Femur (tissue), 1 donor: ENCODE results near the gene NEK2.
A peak's percentile ranks its signal among the peaks of the same experiment; 100 is the strongest.
"Not testable (repeated sequence)": the region's sequence is repeated elsewhere in the genome, so short reads cannot be mapped to it uniquely, and the experiment has no call there.

Source experiments
- DNase-seq: peaks from one replicate; pipeline ENCODE4 v3.0.0-alpha.2; 2017

NEK2 gene

GRCh38 chr1:211693911-211694310, 18.5 kb upstream of the NEK2 start:
- DNase-seq, result not testable (repeated sequence)

DNA sequence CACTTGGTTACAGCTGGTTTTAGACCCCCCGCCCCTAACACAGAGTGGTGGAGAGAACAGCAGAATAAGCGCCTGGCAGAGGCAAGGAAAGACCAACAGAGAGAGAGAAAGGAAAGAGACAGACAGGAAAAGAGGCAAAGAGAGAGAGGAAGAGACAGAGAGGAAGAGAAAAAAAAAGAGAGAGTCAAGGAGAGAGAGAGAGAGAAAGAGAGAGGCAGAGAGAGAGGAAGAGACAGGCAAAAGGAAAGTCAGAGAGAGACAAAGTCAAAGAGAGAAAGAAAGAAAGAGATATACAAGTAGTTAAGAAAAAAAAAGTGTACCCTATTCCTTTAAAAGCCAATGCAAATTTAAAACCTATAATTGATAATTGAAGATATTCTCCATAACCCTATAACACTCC, 13.0 kb upstream of the NEK2 start:
- no peak for DNase-seq

GRCh38 chr1:211687462-211688215, 12.2 kb upstream of the NEK2 start:
- no peak for DNase-seq

GRCh38 chr1:211685823-211686222, 10.4 kb upstream of the NEK2 start:
- no peak for DNase-seq

DNA sequence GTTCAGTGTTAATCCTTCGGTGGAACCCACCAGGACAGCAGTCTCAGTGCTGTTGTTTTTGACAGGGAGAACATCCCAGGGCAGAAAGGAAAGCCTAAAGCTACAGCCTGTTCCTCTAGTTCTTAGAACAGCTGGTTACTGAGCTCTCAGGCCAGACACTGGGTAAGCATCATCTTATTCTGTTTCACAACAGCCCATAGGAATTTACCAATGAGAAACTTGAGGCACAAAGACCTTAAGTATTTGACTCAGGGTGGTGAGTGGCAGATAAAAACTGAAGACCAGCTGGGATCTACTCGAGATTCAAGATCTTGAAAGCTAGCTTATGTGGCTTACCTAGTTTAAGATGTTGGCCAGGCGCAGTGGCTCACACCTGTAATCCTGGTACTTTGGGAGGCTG, 9.4 kb upstream of the NEK2 start:
- no peak for DNase-seq

- DNase-seq, result no peak
Observed at GRCh38 chr1:211684331-211684730, 8.9 kb upstream of the NEK2 start.

- no peak for DNase-seq
Observed at GRCh38 chr1:211683396-211684297, 8.2 kb upstream of the NEK2 start.

DNA sequence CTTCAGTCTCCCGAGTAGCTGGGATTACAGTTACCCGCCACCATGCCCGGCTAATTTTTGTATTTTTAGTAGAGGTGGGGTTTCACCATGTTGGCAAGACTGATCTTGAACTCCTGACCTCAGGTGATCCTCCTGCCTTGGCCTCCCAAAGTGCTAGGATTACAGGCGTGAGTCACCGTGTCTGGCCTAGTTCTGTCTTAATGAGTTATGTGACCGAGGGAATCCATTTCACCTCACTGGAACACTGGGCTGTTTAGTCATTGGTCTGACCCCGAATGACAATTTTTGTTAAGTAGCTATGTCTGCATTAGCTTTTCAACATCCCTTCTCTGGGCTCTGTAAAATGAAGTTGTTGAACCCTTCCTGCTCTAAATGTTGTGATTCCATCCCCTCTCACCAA, 6.8 kb upstream of the NEK2 start:
- DNase-seq, result not testable (repeated sequence)

DNA sequence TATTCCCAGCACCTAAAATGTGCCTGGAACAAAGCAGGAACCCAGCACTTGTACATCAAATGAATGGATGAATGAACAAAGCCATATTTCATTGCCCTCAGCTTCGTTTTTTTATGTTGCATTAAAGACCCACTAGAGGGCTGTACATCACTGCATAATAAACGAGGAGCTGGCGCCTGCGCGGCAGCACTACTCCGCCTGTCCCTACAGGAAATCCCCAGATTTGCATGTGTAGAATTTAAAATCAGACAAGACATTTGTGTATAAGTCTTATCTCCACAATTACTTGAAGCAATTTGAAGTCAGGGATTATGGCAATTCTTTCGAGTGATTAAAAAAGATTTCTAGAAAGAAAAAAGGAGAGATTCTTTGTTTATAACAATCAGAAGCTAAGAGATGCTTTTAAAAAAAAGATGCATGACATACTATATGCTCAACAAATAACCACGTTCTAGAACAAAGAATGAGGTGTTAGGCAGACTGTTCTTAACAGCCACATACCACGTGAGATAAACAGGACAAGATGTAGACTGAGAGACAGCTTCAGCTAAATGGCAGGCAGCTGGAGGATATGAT, 5.4 kb upstream of the NEK2 start:
- DNase-seq, result peak; percentile 82

DNA sequence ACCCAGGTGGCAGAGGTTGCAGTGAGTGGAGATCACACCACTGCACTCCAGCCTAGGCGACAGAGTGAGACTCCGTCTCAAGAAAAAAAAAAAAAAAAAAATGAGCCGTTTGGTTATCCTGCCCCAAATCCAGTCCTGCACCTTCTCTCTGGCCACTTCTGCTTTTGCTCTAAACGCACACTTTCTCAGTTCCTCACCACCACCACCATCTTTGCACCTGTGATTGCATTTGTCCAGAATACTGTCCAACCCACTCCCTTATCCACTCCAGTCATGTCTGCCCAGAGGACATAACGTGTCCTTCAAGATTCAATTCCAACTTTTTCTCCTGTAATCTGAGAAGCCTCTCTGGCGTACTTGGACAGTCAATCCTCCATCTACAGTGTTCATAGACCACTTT, 2.2 kb upstream of the NEK2 start:
- DNase-seq, result no peak

DNA sequence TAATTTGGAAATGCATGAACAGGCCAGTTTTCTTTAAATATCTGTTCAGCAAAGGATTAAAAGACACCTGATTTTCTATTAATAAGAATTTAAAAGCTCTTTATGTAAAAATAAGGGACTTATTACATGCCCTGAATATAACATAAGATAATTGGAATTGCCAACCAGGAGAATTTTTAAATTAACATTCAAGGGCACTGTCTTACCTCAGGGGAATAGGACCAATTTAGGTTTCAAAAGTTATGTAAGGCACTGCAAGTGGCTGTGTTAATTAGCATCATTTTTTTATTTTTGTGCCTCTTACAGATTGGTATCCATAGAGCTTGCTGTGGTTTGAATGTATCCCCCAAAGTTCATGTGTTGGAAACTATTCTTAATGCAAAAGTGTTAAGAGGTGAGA, 1.3 kb upstream of the NEK2 start:
- no peak for DNase-seq

- no peak for DNase-seq
Observed at GRCh38 chr1:211676106-211676583, 724 bp upstream of the NEK2 start.

- DNase-seq, result no peak
Observed at GRCh38 chr1:211667065-211667617, 8.3 kb downstream of the NEK2 start.

DNA sequence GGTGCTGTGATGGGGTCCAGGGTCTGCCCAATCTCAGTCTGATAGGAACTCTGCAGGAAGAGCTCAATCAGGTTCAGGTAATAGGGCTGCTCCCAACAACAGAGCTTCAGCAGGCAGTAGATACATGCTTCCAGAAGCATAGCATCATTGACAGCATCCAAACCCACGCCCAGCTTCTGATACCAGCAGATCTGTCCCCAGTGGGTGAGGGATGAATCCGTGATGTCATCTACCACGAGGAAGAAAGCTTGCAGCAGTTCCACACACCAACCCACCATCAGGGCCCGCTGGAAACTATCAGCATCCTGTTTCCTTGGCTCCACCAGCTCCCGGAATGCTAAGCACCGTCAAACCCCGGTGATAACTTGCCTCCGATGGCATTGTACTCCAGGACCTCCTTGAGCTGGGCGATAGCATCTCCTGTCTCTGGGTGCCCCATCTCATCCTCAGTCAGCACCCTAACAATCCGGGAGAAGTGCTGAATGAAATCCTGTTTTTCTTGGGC, 14.7 kb downstream of the NEK2 start:
- no peak for DNase-seq

DNA sequence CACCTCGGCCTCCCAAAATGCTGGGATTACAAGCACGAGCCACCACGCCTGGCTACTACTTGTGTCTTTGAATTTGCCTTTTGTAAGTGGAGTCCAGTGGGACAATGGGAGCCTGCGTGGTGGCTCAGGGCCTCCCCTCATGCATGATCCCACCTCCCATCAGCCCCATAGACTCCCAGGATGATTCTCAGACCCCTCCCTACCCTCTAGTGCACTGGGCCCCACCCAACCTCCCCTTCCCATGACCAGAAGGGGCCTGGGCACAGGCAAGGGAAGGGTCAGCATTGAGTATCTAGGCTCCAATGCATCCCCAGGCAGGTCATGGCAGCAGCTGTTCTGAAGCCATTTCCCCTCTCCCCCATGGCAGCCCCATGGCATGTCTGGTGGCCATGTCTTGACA, 18.7 kb downstream of the NEK2 start:
- no peak for DNase-seq

- peak; percentile 93 for DNase-seq
Observed at GRCh38 chr1:211654838-211655787, 20.3 kb downstream of the NEK2 start.

- DNase-seq, result no peak
Observed at GRCh38 chr1:211653959-211654496, 21.4 kb downstream of the NEK2 start.

- DNase-seq, result no peak
Observed at GRCh38 chr1:211653293-211653692, 22.1 kb downstream of the NEK2 start.

DNA sequence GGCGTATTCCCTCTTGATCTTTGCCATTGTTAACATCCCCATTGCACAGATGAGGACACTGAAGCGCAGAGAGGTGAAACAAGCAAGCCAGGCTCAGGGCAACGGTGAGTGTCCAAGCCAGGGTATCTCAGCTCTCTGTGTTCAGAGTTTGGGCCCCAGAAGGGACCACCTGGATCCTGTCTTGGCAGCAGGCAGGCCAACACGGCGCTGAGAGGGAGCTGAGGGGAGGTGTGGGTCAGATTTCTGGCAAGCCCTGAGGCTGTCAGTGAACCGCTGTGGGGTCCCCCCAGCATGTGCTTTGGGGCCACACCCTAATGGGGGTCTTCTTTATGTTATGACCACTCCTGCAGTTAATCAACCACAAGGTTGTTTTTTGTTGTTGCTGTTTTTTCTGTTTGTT, 23.1 kb downstream of the NEK2 start:
- DNase-seq, result no peak

GRCh38 chr1:211650904-211651303, 24.5 kb downstream of the NEK2 start:
- DNase-seq, result no peak
